Measurements from ENCODE around the gene SPNS1. TPM values are rescaled to one million over a fixed set of nuclear protein-coding genes. Genes with fewer than 3 reads are reported as not detected.
"Not testable (repeated sequence)": the region's sequence is repeated elsewhere in the genome, so short reads cannot be mapped to it uniquely, and the experiment has no call there.

Gene SPNS1
- total RNA-seq, 1 experiment from 2014 or later = 61.3 TPM

- TF ChIP-seq, protein P1, sequence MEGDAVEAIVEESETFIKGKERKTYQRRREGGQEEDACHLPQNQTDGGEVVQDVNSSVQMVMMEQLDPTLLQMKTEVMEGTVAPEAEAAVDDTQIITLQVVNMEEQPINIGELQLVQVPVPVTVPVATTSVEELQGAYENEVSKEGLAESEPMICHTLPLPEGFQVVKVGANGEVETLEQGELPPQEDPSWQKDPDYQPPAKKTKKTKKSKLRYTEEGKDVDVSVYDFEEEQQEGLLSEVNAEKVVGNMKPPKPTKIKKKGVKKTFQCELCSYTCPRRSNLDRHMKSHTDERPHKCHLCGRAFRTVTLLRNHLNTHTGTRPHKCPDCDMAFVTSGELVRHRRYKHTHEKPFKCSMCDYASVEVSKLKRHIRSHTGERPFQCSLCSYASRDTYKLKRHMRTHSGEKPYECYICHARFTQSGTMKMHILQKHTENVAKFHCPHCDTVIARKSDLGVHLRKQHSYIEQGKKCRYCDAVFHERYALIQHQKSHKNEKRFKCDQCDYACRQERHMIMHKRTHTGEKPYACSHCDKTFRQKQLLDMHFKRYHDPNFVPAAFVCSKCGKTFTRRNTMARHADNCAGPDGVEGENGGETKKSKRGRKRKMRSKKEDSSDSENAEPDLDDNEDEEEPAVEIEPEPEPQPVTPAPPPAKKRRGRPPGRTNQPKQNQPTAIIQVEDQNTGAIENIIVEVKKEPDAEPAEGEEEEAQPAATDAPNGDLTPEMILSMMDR (IDR thresholded peaks at IDR 0.05; ENCODE audit: insufficient read depth in 1 of 2, low read depth in 1 of 2, low read length in 1 of 2, severe bottlenecking in 1 of 2, unreplicated experiment in 1 of 2) = no peak
- H3K9me3 Mint-ChIP-seq (ENCODE audit: unreplicated experiment) = no peaks in the 10 kb centered on the region
- POLR2A ChIA-PET = interaction anchor here (0.6 kb wide), 1 partner anchor 67 kb away, joined by 4 read pairs; no protein-coding TSS in a partner anchor
- H3K27me3 ChIP-seq (replicated peaks; ENCODE audit: control insufficient read depth, insufficient read depth, low read length) = no peaks in the 10 kb centered on the region
- no peak for DNase-seq
- H3K4me1 ChIP-seq = no peaks in the 10 kb centered on the region
- H3K27ac Mint-ChIP-seq (ENCODE audit: unreplicated experiment) = no peak overlapping the region
- no TSS peak for BruUV-seq (replicated peaks)
- H3K9me3 ChIP-seq = no peaks in the 10 kb centered on the region
- intact Hi-C loops (cut with micrococcal nuclease; ENCODE audit: unreplicated experiment) = no loop called here
- no peaks in the 10 kb centered on the region for H3K27me3 Mint-ChIP-seq (ENCODE audit: insufficient read depth, unreplicated experiment)
- no peaks in the 10 kb centered on the region for H3K36me3 Mint-ChIP-seq (ENCODE audit: insufficient read depth, unreplicated experiment)
- no peaks in the 10 kb centered on the region for H3K36me3 ChIP-seq (ENCODE audit: control insufficient read depth, insufficient read depth, low read length)
- H3K4me1 Mint-ChIP-seq (ENCODE audit: low read depth, unreplicated experiment) = peaks cover 6% of the 10 kb centered on the region
- CTCF ChIA-PET = no interaction called here
- no peak overlapping the region for H3K4me3 Mint-ChIP-seq (ENCODE audit: unreplicated experiment)
- H3K4me3 ChIP-seq (ENCODE audit: low read depth, low read length) = no peak overlapping the region
These were observed 37.2 kb upstream of the SPNS1 start for GRCh38 chr16:28937222-28937876.

DNA sequence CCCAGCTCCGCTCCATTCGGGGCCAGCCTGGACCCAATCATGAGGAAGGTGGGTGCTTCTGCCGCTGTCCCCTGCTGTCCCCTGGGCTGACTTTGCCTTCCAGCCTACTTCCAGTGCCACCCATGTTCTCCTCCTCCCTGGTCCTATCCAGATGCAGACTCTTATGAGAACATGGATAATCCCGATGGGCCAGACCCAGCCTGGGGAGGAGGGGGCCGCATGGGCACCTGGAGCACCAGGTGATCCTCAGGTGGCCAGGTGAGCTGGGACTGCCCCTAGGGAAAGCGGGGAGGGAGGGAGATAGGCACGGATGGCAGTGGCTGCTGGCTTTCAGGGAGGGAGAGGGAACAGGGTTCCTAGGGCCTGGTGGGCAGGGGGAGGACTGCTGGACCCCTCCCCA lies 35.9 kb upstream of the SPNS1 start:
- no peaks in the 10 kb centered on the region for H3K27me3 Mint-ChIP-seq (ENCODE audit: insufficient read depth, unreplicated experiment)
- no peak for DNase-seq
- Histone ChIP-seq H3K4me3 (ENCODE audit: low read depth, low read length) (no peak overlapping the region), H3K36me3 (ENCODE audit: control insufficient read depth, insufficient read depth, low read length) (no peaks in the 10 kb centered on the region), H3K27me3 (replicated peaks; ENCODE audit: control insufficient read depth, insufficient read depth, low read length) (no peaks in the 10 kb centered on the region), H3K4me1 (no peaks in the 10 kb centered on the region), H3K9me3 (no peaks in the 10 kb centered on the region)
- intact Hi-C loops (cut with micrococcal nuclease; ENCODE audit: unreplicated experiment) = no loop called here
- H3K9me3 Mint-ChIP-seq (ENCODE audit: unreplicated experiment) = no peaks in the 10 kb centered on the region
- no peak overlapping the region for H3K27ac Mint-ChIP-seq (ENCODE audit: unreplicated experiment)
- H3K36me3 Mint-ChIP-seq (ENCODE audit: insufficient read depth, unreplicated experiment) = no peaks in the 10 kb centered on the region
- peaks cover 6% of the 10 kb centered on the region for H3K4me1 Mint-ChIP-seq (ENCODE audit: low read depth, unreplicated experiment)
- H3K4me3 Mint-ChIP-seq (ENCODE audit: unreplicated experiment) = no peak overlapping the region
- POLR2A ChIA-PET = no interaction called here
- CTCF ChIA-PET = no interaction called here
- TF ChIP-seq, protein P1 (IDR thresholded peaks at IDR 0.05; ENCODE audit: insufficient read depth in 1 of 2, low read depth in 1 of 2, low read length in 1 of 2, severe bottlenecking in 1 of 2, unreplicated experiment in 1 of 2) = no peak
- no TSS peak for BruUV-seq (replicated peaks)

DNA sequence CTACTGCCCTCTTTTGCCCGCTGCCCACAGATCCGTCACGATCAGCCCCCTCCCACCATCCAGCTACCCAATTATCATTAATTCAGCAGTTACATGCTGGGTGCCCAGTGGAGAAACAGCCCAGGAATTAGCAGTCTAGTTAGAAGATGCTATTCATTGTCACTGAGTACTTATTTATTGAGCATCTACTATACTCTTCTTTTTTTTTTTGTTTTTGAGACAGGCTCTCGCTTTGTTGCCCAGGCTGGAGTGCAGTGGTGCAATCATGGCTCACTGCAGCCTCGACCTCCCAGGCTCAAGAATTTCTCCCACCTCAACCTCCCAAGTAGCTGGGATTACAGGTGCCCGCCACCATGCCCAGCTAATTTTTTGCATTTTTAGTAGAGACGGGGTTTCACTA lies 34.8 kb upstream of the SPNS1 start:
- BruUV-seq (replicated peaks); H3K36me3 ChIP-seq (ENCODE audit: control insufficient read depth, insufficient read depth, low read length); H3K9me3 ChIP-seq; POLR2A ChIA-PET; H3K4me1 ChIP-seq; H3K27me3 ChIP-seq (replicated peaks; ENCODE audit: control insufficient read depth, insufficient read depth, low read length); H3K4me3 Mint-ChIP-seq (ENCODE audit: unreplicated experiment); H3K27me3 Mint-ChIP-seq (ENCODE audit: insufficient read depth, unreplicated experiment); H3K27ac Mint-ChIP-seq (ENCODE audit: unreplicated experiment); H3K4me1 Mint-ChIP-seq (ENCODE audit: low read depth, unreplicated experiment); H3K4me3 ChIP-seq (ENCODE audit: low read depth, low read length); CTCF ChIA-PET; intact Hi-C loops (cut with micrococcal nuclease; ENCODE audit: unreplicated experiment); H3K36me3 Mint-ChIP-seq (ENCODE audit: insufficient read depth, unreplicated experiment); DNase-seq; H3K9me3 Mint-ChIP-seq (ENCODE audit: unreplicated experiment): not testable (repeated sequence)

All from Caco-2 (cell line).